ENCODE data around the gene NAB2.
A peak's percentile ranks its signal among the peaks of the same experiment; 100 is the strongest.

Gene NAB2

DNA sequence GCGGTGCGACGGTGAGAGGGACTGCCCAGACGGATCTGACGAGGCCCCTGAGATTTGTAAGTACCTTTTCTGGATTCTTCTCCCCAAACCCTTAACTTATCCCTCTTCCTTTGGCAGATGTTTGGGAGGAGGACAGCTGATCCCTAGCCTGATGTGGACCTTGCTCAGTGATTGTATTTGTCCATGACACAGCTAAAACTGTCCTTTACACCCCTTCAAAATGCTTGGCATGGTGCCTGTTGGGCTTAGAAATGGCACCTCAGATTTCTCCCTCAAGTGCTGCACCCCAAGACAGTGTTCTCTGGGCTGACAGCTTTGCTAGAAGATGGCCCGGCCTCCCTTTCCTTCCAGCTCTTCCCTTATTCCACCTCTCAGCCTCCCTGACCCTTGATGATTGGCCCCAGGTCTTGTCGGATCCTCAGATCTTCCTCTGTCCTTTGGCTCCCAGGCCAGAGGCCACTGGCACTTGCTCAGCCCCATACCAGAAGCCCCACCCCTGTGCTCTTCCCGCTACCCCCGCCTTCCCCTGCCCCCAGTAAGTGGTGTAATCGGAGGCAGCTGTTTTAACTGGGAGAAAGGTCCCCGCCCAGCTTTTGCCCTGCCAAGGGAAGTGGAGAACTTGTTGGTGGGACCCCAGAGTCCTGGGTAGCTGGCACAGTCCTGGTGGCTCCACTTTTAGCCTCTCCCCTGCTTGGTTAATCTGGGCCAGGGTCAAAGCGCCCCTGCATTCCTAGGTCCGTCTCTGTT, 49.8 kb downstream of the NAB2 start:
- H3K27ac ChIP-seq (ENCODE audit: low read depth, low read length): peak overlapping the region; percentile 59
- H3K36me3 ChIP-seq (ENCODE audit: insufficient read depth, low read length): peaks cover 37% of the 10 kb centered on the region
- H2AFZ ChIP-seq (ENCODE audit: low read length, unreplicated experiment): no peak overlapping the region
- H3K79me2 ChIP-seq (ENCODE audit: control insufficient read depth, insufficient read depth, low read length, unreplicated experiment): peaks cover 79% of the 10 kb centered on the region
- H3K4me3 ChIP-seq (ENCODE audit: low read depth, low read length): peak overlapping the region; percentile 19; the same call in 1 of the 2 replicates
- no peaks in the 10 kb centered on the region for H3K27me3 ChIP-seq (ENCODE audit: insufficient read depth, low read length)
- peaks cover 77% of the 10 kb centered on the region for H3K4me1 ChIP-seq (ENCODE audit: control insufficient read depth, insufficient read depth, low read length, unreplicated experiment)

DNA sequence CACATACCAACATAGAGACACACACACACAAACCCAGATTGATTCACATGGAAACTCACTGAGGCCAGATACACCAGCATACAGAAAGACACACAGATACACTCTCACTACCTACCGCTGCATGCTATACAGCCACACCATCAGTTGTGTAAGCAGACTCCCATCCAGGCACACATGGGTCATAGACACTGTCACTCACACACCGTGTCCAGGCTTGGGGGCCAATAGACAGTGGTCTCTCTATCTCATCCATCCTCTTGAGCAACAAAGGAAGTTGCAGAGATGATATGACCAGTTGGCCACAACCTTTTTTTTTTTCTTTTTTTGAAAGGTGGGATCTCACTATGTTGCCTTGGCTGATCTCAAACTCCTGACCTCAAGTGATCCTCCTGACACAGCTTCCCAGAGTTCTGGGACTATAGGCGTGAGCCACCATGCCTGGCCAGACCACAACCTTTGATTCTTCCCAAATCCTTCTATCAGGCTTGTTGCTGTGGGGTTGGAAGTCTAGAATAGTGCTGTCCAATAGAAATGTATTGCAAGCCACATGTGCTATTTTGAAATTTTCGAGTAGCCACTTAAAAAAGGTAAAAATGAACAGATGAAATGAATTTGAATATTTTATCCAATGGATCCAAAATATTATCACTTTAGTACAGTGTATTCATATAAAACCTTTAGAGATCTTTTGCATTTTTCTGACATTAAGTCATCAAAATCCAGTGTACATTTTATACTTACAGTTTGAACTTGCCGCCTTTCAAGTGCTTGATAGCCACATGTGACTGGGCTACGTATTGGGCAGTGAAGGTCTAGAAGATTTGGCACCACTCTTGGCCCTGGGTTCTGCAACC, 51.1 kb downstream of the NAB2 start:
- H3K79me2 ChIP-seq (ENCODE audit: control insufficient read depth, insufficient read depth, low read length, unreplicated experiment): peaks cover 71% of the 10 kb centered on the region
- H3K4me3 ChIP-seq (ENCODE audit: low read depth, low read length): peak overlapping the region; percentile 5; the same call in 1 of the 2 replicates
- peaks cover 70% of the 10 kb centered on the region for H3K4me1 ChIP-seq (ENCODE audit: control insufficient read depth, insufficient read depth, low read length, unreplicated experiment)
- no peak overlapping the region for H2AFZ ChIP-seq (ENCODE audit: low read length, unreplicated experiment)
- no peaks in the 10 kb centered on the region for H3K27me3 ChIP-seq (ENCODE audit: insufficient read depth, low read length)
- H3K36me3 ChIP-seq (ENCODE audit: insufficient read depth, low read length): peaks cover 42% of the 10 kb centered on the region
- peak overlapping the region; percentile 59 for H3K27ac ChIP-seq (ENCODE audit: low read depth, low read length)

DNA sequence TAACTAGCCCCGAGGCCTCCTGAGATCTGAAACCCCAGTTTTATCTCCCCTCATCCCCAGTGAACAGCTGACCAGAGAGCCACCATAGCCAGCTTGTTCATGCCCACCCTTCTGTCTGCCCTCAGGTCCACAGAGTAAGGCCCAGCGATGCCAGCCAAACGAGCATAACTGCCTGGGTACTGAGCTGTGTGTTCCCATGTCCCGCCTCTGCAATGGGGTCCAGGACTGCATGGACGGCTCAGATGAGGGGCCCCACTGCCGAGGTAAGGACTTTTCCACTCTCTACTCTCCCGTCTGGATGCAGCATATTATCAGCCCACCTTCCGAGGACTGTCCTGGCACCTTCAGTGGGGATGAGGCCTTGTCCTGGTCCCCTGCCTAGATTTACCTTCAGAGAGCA, 52.3 kb downstream of the NAB2 start:
- Histone ChIP-seq H2AFZ (ENCODE audit: low read length, unreplicated experiment) (no peak overlapping the region), H3K4me1 (ENCODE audit: control insufficient read depth, insufficient read depth, low read length, unreplicated experiment) (peaks cover 70% of the 10 kb centered on the region), H3K79me2 (ENCODE audit: control insufficient read depth, insufficient read depth, low read length, unreplicated experiment) (peaks cover 67% of the 10 kb centered on the region), H3K4me3 (ENCODE audit: low read depth, low read length) (no peak overlapping the region), H3K36me3 (ENCODE audit: insufficient read depth, low read length) (peaks cover 54% of the 10 kb centered on the region), H3K27ac (ENCODE audit: low read depth, low read length) (no peak overlapping the region), H3K27me3 (ENCODE audit: insufficient read depth, low read length) (no peaks in the 10 kb centered on the region)

DNA sequence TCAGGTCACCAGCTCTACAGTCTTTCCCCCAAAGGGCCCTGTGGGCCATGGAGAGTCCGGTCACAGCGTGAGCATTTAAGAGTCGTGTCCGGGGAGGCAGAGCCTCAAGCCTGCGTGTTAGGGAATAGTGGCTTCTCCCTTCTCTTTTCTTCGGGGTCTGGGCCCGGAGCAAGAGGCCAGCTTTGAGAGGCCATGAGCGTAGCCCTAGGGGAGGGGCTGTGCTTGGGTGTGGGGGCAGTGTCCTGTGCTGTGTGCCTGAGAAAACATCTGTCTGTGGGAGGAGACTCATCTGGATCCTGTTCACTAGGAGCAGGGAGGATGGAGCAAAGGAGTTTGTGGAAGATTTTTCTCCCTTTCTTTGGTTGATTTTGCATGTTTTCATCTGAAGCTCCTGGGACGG, 53.2 kb downstream of the NAB2 start:
- Histone ChIP-seq H3K4me3 (ENCODE audit: low read depth, low read length) (no peak overlapping the region), H2AFZ (ENCODE audit: low read length, unreplicated experiment) (no peak overlapping the region), H3K79me2 (ENCODE audit: control insufficient read depth, insufficient read depth, low read length, unreplicated experiment) (peaks cover 63% of the 10 kb centered on the region), H3K27me3 (ENCODE audit: insufficient read depth, low read length) (no peaks in the 10 kb centered on the region), H3K27ac (ENCODE audit: low read depth, low read length) (0 out of 2 replicates have a peak overlapping the region, but pooled peaks have one; percentile 6), H3K36me3 (ENCODE audit: insufficient read depth, low read length) (peaks cover 55% of the 10 kb centered on the region), H3K4me1 (ENCODE audit: control insufficient read depth, insufficient read depth, low read length, unreplicated experiment) (peaks cover 73% of the 10 kb centered on the region)

DNA sequence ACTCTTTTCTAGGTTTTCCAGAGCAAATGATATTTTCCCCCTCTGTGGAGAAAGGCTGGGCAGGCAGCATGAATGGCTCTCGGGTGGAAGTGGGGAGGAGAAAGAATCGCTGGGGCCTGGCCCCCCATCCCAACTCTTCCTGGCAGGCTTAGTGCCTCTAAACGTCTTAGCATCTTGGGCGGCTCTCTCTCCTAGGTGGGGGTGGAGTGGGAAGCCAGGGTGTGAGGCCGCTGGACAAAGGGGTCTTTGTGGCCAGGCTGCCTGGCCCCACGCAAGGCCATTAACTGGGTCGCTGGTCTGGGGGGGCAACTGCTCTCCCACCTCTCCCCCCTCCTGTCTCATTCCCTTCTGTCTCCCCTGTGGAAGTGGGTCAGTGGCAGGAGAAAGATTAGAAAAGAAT, 53.8 kb downstream of the NAB2 start:
- H3K27ac ChIP-seq (ENCODE audit: low read depth, low read length): peak overlapping the region; percentile 6; the same call in 1 of the 2 replicates
- peaks cover 55% of the 10 kb centered on the region for H3K36me3 ChIP-seq (ENCODE audit: insufficient read depth, low read length)
- H3K4me3 ChIP-seq (ENCODE audit: low read depth, low read length): no peak overlapping the region
- peaks cover 73% of the 10 kb centered on the region for H3K4me1 ChIP-seq (ENCODE audit: control insufficient read depth, insufficient read depth, low read length, unreplicated experiment)
- H3K27me3 ChIP-seq (ENCODE audit: insufficient read depth, low read length): no peaks in the 10 kb centered on the region
- H3K79me2 ChIP-seq (ENCODE audit: control insufficient read depth, insufficient read depth, low read length, unreplicated experiment): peaks cover 58% of the 10 kb centered on the region
- H2AFZ ChIP-seq (ENCODE audit: low read length, unreplicated experiment): no peak overlapping the region

DNA sequence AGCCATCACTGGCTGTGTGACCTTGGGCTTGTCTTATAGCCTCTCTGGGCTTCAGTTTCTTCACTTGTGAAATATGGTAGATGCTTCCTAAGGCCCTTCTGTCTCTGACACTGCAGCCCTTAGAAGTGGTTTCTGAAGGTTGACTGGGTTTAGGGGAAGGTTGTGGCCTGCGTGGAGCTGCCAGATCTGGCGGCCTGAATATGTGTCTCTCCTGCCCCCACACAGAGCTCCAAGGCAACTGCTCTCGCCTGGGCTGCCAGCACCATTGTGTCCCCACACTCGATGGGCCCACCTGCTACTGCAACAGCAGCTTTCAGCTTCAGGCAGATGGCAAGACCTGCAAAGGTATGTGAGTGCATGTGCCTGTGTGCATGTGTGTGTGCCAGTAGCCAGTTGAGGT, 54.5 kb downstream of the NAB2 start:
- no peaks in the 10 kb centered on the region for H3K27me3 ChIP-seq (ENCODE audit: insufficient read depth, low read length)
- H3K79me2 ChIP-seq (ENCODE audit: control insufficient read depth, insufficient read depth, low read length, unreplicated experiment): peaks cover 51% of the 10 kb centered on the region
- H2AFZ ChIP-seq (ENCODE audit: low read length, unreplicated experiment): no peak overlapping the region
- H3K27ac ChIP-seq (ENCODE audit: low read depth, low read length): no peak overlapping the region
- peaks cover 73% of the 10 kb centered on the region for H3K4me1 ChIP-seq (ENCODE audit: control insufficient read depth, insufficient read depth, low read length, unreplicated experiment)
- H3K36me3 ChIP-seq (ENCODE audit: insufficient read depth, low read length): peaks cover 55% of the 10 kb centered on the region
- no peak overlapping the region for H3K4me3 ChIP-seq (ENCODE audit: low read depth, low read length)
